Activated CD4-positive, alpha-beta T cell treated with anti-CD3 and anti-CD28 coated beads for 1 hour (primary cell): ENCODE results near the gene HHIPL1.

Experiments used
- DNase-seq: peaks from one replicate; pipeline ENCODE4 v3.0.0-alpha.2; 2020

HHIPL1 gene

DNA sequence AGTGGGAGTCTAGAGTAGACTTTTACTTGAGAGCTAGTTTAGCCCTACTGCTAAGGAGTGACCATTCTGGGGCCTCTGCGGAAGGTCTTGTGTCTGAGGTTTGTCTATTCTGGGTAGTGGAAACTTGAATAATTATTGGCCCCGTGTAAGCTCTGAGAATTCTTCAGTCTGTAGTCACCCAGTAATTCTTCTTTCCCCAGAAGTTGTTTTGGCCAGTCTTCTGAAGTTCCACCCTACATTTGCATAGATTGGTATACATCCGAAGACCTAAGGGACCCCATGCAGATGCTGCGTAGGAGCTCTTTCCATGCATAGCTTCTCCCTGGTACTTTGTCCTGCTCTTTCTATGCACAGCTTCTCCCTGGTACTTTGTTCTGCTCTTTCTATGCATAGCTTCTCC lies 52.0 kb downstream of the HHIPL1 start:
- no peak for DNase-seq

DNA sequence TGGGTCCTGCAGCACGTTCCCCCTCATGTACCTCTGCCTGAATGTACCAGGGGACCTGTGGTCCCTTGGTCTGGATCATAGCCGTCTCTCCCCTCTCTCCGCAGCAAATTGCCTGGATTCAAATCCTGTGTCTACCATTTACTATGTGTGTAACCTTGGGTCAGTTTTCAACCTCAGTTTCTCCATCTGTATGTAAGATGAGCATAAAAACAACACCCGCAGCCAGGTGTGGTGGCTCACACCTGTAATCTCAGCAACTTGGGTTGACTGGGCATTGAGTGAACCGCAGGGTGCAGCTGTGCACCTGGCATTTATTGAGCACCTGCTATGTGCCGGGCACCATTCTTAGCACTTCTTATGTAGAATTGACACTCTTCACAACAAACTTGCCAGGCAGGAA lies 53.3 kb downstream of the HHIPL1 start:
- DNase-seq, result no peak

DNA sequence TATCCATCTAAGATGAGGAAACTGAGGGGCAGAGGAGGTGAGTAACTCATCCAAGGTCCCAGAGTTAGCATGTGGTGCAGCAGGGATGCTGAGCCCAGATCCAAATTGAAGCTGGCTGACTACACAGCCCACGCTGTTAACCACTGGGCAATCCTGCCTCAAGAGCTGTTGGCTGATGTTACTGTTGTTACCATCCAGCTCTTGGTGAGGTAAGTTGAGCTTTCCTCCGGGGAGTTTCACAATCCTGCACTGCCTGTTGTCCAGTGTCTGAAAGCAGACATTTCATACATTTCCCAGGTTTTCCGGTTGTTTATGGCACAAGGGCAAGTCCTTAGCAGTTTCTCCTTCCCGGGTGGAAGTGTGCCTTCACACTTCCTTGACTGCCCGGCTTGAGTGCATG lies 53.7 kb downstream of the HHIPL1 start:
- DNase-seq, result no peak

DNA sequence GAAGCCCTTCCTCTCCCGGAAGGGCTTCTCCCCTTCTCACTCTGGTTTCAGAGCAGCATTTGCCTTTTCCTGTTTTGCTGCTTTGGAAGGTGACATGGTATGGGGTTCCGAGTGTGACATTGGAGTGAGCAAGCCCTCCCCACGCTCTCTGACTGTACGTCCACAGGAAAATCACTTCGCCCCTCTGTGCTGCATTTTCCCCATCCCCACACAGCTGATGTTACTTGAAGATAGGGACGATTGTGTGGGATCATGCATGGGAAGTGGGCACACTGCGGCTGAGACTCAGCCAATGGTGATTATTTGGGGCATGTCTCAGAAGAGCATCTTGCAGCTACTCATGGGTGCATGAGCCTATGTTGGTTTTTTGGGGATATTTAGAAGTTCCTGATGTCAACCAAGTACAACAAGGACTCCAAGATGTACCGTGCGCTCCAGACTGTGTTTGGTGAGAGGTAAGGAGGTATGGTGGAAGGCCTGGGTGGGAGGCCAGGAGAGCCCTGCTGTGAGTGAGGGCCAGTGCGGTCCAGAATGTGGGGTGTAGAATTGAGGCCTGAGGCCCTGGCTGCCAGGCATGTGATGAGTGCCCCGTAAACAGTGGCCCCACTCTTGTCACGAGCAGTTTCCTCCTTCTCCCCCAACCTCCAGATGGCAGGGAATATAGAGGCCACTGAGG lies 54.3 kb downstream of the HHIPL1 start:
- no peak for DNase-seq

DNA sequence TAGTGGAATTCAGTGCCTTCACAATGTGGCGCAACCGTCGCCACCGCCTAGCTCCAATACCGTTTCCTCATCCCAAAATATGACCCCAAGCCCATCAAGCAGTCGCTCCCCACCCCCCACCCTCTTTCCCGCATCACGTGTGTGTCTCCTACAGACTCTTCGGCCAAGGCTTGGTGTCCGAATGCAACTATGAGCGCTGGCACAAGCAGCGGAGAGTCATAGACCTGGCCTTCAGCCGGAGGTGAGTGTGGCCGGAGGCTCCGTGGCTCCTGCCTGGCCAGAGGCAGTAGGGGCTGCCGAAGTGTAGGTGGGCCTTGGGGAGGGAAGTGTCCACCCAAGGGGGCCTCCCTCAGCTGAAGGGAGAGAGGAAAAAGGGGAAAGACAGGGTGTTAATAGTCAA lies 54.9 kb downstream of the HHIPL1 start:
- DNase-seq, result no peak

DNA sequence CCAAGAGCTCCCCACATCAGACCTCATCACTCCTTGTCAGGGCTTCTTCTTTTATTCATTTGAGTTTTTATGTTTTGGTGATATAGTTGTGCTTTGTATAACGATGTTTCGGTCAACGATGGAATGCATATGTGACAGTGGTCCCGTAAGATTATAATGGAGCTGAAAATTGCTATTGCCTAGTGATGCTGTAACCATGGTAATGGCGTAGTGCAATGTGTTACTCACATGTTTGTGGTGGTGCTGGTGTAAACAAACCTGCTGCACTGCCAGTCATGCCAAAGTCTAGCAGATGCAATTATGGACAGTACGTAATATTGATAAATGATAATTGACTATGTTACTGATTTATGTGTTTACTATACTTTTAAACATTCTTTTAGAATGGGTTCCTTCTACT lies 55.5 kb downstream of the HHIPL1 start:
- DNase-seq, result no peak

GRCh38 chr14:99701260-99701659 lies 56.3 kb downstream of the HHIPL1 start:
- DNase-seq, result no peak

DNA sequence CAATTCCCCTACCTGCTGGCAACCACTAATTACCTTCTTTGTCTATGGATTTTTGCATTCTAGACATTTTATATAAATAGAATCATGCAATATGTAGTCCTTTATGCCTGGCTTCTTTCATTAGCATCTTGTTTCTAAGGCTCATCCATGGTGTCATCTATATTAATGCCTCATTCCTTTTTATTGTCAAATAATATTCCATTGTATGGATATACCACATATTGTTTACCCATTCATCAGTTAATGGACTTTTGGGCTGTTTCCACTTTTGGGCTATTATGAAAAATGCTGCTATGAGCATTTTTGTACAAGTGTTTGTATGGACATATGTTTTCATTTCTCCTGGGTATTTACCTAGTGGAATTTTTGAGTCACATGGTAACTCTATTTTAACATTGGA lies 57.2 kb downstream of the HHIPL1 start:
- DNase-seq, result no peak

GRCh38 chr14:99703381-99703780 lies 58.5 kb downstream of the HHIPL1 start:
- DNase-seq, result no peak

DNA sequence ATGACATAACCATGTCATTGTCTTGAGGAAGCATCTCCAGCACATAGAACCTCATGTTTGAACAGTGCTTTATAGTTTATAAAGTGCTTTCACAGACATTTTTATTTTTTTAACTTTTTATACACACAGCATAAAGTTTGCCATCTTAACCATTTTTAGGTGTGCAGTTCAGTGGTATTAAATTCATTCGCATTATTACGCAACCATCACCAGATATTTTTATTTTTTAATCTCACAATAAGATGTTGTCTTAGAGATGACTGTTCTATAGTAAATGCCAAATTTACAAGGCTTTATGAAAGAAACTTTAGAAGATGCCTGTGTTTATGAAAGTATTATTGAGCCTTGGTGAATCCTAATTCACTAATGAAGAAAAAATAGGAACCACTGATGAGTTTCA lies 59.1 kb downstream of the HHIPL1 start:
- DNase-seq, result no peak

DNA sequence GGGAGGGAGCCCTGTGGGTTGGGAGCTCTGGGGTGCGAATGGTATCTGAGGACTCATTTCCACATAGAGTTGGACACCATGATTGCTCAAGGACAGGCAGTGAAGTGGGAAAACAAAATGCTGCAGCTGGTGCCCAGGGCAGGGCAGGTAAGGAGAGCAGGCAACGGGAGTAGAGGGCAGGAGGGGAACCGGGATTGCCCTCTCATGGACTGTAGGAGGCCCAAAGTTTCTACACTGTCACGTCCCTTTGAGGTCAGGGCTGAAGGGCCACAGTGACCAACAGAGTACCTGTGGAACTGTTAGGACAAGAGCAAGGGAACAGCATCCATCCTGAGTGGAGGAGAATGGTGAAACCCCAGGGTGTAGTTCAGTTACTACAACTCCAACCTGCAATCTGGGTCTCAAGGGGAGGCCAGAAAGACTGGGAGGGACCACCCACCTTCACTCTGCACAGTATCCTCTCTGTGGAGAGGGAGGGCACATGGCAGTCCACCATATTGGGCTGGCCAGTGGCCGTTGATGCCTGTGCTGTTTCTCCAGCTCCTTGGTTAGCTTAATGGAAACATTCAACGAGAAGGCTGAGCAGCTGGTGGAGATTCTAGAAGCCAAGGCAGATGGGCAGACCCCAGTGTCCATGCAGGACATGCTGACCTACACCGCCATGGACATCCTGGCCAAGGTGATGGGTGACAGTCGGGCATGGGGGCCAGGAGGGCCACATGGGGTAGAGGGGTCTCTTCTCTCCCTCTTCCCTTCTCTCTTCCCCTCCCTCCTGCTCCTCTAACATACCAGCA lies 61.4 kb downstream of the HHIPL1 start:
- no peak for DNase-seq

DNA sequence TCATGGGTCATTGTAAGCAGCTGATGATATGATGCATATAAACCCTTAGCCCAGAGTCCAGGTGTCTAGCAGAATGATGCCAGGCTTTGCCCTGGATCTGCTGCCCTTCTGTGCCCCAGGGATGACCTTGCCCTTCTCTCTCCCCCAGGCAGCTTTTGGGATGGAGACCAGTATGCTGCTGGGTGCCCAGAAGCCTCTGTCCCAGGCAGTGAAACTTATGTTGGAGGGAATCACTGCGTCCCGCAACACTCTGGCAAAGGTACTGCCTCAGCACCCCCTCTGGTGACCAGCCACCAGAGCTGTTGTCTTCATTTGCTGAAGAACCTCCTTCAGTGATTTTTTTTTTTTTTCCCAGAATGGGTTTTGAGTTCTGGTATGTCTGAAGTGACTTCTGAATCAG lies 62.5 kb downstream of the HHIPL1 start:
- no peak for DNase-seq

DNA sequence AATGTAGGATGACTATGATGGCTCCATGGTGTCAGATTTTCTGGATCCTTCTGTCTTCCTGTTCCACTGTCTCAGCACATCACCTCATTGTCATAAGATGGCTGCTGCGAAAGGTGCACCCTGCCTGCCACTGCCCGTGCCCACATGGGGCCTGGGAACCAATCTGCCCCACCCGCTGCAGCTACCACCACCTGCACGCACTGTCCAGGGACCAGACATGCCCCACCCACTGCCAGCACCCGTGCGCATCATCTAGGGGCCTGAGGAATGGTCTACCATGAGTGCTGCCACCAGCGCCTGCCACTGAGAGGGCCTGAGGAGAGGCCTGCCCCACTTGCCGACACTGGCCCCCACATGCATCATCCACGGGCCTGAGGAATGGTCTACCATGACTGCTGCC lies 63.0 kb downstream of the HHIPL1 start:
- no peak for DNase-seq

- DNase-seq, result no peak
Measured at GRCh38 chr14:99708449-99708848, 63.5 kb downstream of the HHIPL1 start.

GRCh38 chr14:99713972-99714371 lies 69.0 kb downstream of the HHIPL1 start:
- DNase-seq, result no peak

- DNase-seq, result no peak
Measured at GRCh38 chr14:99715266-99716000, 70.5 kb downstream of the HHIPL1 start.

DNA sequence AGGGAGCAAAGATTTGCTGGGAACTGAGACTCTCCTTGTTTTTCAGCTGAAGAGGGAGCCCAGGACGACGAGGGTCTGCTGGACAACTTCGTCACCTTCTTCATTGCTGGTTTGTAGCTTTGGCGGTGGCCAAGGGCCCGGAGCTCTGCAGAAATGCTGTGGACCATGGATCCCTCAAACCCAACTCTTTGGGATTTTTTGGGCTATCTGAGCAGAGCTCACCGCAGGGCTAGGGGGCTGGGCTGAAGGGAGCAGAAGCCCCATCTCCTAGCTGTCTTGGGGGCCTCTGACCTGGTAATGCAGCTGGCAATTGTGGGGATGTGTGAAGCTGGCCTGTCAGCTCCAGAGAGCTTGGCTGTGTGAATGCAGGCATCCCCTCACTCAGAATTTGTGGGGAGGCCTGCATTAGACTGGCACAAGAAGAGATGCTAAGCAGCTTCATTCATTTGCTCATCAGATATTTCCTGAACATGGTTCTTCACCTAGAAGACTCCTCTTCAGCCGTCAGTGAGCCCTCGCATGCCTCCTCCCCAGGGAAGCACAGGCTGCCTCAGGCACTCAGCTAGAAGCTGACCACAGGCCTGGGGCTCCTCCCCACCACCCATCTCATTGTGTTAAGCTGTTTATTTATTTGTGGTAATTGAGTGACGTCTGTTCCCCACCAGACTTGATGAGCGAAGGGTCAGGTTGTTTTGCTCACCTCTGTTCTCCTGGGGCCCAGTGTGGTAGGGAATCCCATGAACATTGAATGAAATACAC lies 71.3 kb downstream of the HHIPL1 start:
- no peak for DNase-seq

DNA sequence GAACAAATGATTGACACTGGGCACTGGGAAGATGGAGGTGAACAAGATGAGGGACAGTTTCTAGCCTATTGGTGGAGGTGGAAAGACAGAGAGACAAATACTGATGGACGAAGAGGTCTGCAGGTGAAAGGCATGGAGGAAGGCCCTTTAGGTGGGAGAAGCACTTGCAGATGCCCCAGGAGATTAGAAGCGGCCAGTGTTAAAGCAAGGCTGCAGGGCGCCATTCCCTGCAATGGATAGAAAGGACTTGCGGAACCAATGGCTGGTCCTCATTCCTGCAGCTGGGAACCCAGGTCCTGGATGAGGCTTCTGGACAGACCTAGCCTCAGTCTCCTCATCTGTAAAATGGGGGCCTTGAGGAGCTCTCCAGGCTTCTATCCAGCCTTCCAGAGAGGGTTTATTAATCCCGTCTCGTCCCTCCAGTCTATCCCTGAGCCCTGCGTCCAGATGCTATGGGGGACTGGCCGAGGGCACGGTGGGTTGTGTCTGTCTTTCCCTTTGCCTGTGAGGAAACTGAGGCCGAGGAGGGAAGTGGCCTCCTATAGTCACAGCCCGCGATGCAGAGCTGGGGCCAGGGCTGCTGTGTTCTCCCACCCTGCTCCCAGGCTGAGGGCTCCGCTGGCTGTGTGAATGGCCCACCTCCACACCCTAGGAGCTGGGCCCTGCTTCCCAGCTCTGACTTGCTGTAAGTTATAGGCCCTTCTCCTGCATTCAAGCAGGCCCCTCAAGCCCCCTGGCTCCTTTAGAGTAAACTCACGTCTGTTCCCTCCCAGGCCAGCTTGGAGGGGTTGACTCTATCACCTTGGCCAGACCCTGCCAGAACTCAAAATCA lies 72.1 kb downstream of the HHIPL1 start:
- peak; percentile 5 for DNase-seq

DNA sequence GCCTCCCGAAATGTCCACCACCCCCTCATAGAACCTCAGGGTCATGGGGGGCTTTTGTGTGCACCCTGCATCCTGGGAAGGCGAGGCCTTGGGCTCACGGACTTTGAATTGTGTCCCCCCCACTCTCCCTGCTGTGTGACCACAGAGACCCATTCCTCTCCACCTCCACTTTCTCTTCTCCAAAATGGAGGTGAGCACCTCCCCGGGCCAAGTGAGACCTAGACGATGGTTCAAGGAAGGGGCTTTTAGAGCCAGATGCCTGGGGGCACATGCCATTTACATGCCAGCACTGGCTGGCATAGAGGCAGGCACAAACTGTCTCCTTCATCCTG lies 72.7 kb downstream of the HHIPL1 start:
- no peak for DNase-seq

DNA sequence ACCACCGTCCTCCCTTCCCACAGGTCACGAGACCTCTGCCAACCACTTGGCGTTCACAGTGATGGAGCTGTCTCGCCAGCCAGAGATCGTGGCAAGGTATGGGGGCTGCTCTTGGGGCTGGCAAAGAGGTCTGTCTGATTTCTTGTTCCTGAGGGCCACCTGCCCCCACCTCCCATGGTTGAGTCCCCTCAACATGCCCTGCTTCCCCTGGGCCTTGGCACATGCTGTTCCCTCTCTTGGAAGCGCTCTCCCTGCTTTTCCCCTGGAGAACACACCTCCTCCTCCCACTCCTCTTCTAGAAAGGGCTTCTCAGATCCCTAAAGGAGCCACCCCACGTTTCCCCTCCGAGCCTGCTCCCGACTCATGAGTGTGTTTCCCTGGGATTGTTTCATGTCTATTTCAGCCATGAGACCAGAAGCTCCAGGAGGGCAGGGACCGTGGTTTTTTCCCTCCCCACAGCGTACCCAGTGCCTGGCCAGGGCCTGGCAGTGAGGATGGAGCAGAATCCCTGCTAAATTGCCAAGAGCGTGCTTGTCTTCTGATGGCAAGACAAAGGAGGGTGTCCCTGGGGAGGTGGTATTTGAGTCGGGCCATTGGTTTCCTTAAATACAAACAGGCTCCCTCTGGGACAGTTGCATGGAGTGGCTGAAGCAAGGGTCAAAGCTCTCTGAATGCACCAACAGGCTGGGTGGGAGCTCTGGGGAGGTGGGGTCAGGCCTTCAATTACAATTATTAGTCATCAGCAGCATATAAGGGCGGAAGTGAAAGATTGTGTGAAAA lies 73.3 kb downstream of the HHIPL1 start:
- DNase-seq, result peak; percentile 3

DNA sequence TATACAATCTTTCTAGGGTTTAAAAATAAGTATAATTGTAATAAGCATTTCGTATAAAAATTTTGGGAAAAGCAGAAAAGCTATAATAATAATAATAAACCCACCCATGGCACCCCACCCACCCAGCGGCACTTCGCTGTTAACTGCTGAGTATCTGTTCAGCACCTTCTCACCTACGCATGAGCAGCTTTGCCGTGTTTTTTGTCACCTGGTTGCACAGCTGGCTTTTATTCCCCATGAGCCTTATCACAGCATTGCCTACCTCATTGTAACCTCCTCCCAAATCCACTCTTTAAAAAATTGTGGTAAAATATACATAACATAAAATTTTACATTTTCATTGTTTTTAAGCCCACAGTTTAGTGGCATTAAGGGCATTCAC lies 73.9 kb downstream of the HHIPL1 start:
- DNase-seq, result no peak
